ENCODE results near the gene ZNF595.
"Not testable (repeated sequence)": the region's sequence is repeated elsewhere in the genome, so short reads cannot be mapped to it uniquely, and the experiment has no call there.

ZNF595 gene

DNA sequence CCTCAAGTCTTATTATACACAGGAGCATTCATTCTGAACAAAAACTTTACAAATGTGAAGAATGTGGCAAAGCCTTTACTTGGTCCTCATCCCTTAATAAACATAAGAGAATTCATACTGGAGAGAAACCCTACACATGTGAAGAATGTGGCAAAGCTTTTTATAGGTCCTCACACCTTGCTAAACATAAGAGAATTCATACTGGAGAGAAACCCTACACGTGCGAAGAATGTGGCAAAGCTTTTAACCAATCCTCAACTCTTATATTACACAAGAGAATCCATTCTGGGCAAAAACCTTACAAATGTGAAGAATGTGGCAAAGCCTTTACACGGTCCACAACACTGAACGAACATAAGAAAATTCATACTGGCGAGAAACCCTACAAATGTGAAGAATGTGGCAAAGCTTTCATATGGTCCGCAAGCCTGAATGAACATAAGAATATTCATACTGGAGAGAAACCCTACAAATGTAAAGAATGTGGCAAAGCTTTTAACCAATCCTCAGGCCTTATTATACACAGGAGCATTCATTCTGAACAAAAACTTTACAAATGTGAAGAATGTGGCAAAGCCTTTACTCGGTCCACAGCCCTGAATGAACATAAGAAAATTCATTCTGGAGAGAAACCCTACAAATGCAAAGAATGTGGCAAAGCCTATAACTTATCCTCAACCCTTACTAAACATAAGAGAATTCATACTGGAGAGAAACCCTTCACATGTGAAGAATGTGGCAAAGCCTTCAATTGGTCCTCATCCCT is 33.6 kb downstream of the ZNF595 start:
- not testable (repeated sequence) for DNase-seq

GRCh38 chr4:98386-98785 is 45.3 kb downstream of the ZNF595 start:
- no peak for DNase-seq

DNA sequence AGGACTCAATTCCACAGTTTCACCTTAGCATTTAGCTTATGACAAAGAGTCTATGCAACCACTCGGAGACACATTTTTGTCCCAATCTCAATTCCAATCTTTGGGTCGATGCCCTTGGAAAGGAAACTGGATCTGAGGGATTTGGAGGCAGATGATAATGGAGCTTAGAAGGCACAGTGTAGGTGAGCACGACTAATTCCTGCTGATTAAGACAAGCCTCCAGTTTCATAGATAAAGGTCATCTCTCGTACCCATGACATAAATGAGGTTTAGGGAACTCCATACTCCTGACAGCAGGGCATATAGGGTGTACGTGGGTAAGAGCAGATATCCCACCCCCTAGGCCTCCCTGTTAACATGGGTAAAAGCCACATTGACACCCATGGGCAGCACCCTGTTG is 46.7 kb downstream of the ZNF595 start:
- DNase-seq, result no peak

- no peak for DNase-seq
These were observed 53.9 kb downstream of the ZNF595 start for GRCh38 chr4:107083-107443.

- DNase-seq, result no peak
These were observed 54.6 kb downstream of the ZNF595 start for GRCh38 chr4:107444-108429.

DNA sequence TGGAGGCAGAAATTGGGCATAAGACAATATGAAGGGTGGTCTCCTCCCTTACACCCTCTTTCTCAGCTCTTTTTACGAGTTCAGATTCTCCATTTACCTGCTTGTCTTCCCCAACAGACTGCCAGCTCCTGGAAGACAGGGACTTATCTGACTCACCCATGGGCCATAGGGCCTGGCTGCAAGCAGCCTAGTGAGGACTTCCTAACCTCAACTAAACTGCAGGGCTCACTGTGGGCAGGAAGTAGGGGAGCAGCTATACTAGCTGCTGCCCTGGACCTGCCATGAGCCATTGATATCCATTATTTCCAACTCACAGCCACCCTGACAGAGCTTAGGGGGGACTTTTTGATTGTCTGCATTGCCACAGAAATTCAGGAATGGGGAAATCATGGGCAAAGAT is 59.6 kb downstream of the ZNF595 start:
- no peak for DNase-seq

DNA sequence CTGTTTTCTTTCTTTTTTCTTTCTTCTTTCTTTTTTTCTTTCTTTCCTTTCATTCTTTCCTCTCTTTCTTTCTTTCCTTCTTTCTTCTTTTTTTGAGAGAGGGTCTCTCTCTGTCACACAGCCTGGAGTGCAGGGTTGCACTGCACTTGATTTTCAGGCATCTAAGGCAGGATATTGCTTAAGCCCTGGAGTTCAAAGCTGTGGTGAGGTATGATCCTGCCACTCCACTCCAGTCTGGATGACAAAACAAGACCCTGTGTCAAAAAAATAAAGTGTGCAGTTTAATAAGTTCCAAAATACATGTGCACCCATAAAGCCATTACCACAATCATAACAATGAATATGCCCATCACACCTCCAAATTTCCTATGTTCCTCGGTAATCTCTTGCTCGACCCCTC is 60.6 kb downstream of the ZNF595 start:
- DNase-seq, result no peak

DNA sequence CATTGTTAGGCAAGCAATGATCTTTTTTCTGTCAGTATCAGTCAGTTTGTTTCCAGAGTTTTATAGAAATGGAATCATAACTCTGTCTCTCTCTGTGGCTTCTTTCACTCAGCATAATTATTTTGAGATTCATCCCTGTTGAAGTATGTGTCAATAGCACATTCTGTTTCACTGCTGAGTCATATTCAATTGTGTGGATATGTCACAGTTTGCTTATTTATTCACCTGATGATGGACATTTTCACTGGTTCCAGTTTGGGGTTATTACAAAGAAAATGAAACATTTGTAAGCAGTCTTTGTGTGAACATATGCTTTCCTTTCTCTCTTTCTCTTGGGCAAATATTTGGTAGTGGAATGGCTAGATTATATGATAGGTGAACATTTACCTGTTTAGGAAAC is 61.0 kb downstream of the ZNF595 start:
- no peak for DNase-seq

- DNase-seq, result no peak
These were observed 63.4 kb downstream of the ZNF595 start for GRCh38 chr4:116499-116898.

GRCh38 chr4:120616-121015 is 67.5 kb downstream of the ZNF595 start:
- DNase-seq, result no peak

- no peak for DNase-seq
These were observed 68.4 kb downstream of the ZNF595 start for GRCh38 chr4:121408-122084.

DNA sequence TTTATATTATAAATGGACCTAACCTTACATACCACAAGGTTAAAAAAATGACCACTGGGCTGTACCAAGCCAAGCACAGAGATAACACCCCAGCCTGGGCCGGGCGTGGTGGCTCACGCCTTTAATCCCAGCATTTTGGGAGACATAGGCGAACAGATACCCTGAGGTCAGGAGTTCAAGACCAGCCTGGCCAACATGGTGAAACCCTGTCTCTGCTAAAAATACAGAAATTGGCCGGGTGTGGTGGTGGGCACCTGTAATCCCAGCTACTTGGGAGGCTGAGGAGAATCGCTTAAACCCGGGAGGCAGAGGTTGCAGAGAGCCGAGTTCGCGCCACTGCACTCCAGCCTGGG is 70.8 kb downstream of the ZNF595 start:
- not testable (repeated sequence) for DNase-seq

GRCh38 chr4:124275-125081 is 71.4 kb downstream of the ZNF595 start, which contains the start of gene ZNF718:
ZNF718 (plus strand) TSS chr4:124501; CDS start chr4:124671, 170 bp downstream.
- no peak for DNase-seq

DNA sequence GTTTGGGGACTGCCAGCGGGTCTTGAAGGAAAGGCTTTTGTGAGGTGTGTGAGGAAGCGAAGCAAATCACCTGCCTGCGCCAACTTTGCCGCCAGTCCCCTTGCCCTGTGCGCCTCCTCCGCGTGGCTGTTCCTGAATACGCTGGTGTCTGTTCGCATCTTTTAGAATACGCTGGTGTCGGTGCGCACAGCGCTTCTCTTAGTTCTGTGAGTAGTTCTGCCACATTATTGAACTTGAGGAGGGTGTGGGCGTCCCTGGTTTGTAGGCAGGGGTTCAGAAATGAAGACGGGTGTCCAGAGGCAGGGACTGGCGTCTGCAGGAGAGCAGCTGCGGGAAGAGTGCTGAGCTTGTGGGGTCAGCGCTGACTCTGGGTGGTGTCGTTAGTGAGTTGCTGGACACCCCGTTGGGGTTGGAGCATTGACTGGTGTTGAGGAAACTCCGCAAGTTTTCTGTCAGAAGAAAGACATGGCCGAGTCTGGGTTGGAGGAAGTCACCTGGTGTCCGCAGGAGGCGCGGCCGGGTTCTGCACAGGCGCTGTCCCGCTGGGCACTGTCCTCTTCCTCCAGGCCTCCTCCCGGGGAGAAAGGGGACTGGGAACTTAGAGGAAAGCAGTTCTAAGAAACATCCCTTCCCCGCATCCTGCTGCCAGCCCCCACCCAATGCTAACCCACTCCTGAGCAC is 72.1 kb downstream of the ZNF595 start:
- DNase-seq, result no peak

GRCh38 chr4:125833-126232 is 72.7 kb downstream of the ZNF595 start:
- DNase-seq, result no peak

DNA sequence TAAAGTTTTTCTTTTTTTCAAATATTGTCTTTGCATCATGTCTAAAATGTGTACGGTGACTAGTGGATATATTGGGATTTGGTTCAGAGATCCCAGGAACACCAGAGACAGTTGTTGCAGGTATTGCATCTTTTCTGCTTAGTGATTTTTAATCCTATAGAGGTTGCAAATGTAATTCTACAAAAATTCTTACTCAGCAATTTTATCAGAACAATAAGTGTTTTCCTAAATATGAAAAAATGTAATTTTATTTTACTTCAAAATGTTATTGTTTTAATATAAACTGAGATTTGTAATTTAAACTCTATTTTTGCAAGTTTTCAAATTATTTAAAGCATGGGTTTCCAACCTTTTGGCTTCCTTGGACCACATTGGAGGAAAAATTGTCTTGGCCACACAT is 79.4 kb downstream of the ZNF595 start:
- DNase-seq, result no peak
